ENCODE measurements around the gene GRID2.

Gene GRID2

GRCh38 chr4:93775551-93775950 is 1471.8 kb downstream of the GRID2 start:
- DNase-seq: no peak

- peak; percentile 55 for DNase-seq
These were observed 1472.8 kb downstream of the GRID2 start for GRCh38 chr4:93776386-93777080.

- no peak for DNase-seq
These were observed 1473.3 kb downstream of the GRID2 start for GRCh38 chr4:93777081-93777460.

- no peak for DNase-seq
These were observed 1475.5 kb downstream of the GRID2 start for GRCh38 chr4:93779228-93779627.

GRCh38 chr4:93780080-93780479 is 1476.3 kb downstream of the GRID2 start:
- no peak for DNase-seq

- no peak for DNase-seq
These were observed 1477.4 kb downstream of the GRID2 start for GRCh38 chr4:93781198-93781597.

GRCh38 chr4:93786149-93786548 is 1482.4 kb downstream of the GRID2 start:
- DNase-seq: no peak

GRCh38 chr4:93788712-93789111 is 1484.9 kb downstream of the GRID2 start:
- peak; percentile 3 for DNase-seq

- peak; percentile 43 for DNase-seq
These were observed 1487.9 kb downstream of the GRID2 start for GRCh38 chr4:93791570-93792195.

- DNase-seq: no peak
These were observed 1498.3 kb downstream of the GRID2 start for GRCh38 chr4:93802045-93802444.

GRCh38 chr4:93809773-93810172 is 1506.0 kb downstream of the GRID2 start:
- DNase-seq: no peak

- DNase-seq: no peak
These were observed 1506.7 kb downstream of the GRID2 start for GRCh38 chr4:93810340-93810992.

- no peak for DNase-seq
These were observed 1509.3 kb downstream of the GRID2 start for GRCh38 chr4:93813092-93813491.

GRCh38 chr4:93814141-93814540 is 1510.4 kb downstream of the GRID2 start:
- no peak for DNase-seq

GRCh38 chr4:93814722-93815121 is 1511.0 kb downstream of the GRID2 start:
- no peak for DNase-seq
